Neural progenitor cell (in vitro differentiated cells): Measurements from ENCODE around the gene FUS. TPM values are rescaled to one million over a fixed set of nuclear protein-coding genes. Genes with fewer than 3 reads are reported as not detected.

Experiments
- DNase-seq: peaks from one replicate; pipeline ENCODE4 v3.0.0-alpha.2; 2016; ENCODE audit warnings: low spot score
- H2AFZ ChIP-seq: fragments of 200-600 bp; sonication (generic); replicated peaks from 2 replicates; pipeline ENCODE4 v1.6.1; 2016; ENCODE audit warnings: antibody characterized with exemption
- H3F3A ChIP-seq: fragments of 200-600 bp; sonication (generic); 2 replicates; pipeline ENCODE4 v1.6.1; 2016; ENCODE audit warnings: antibody characterized with exemption, low read depth
- H3K27ac ChIP-seq: fragments of 200-600 bp; sonication (generic); 2 replicates; pipeline ENCODE4 v1.5.1; 2016; ENCODE audit warnings: mild to moderate bottlenecking
- H3K27me3 ChIP-seq: fragments of 200-600 bp; sonication (generic); 2 replicates; pipeline ENCODE4 v1.6.1; 2016; ENCODE audit warnings: mild to moderate bottlenecking, moderate library complexity
- H3K36me3 ChIP-seq: fragments of 200-600 bp; sonication (generic); 2 replicates; pipeline ENCODE4 v1.5.1; 2016
- H3K4me1 ChIP-seq: fragments of 200-600 bp; sonication (generic); 2 replicates; pipeline ENCODE4 v1.6.1; 2016; ENCODE audit warnings: mixed run types
- H3K4me2 ChIP-seq: fragments of 200-600 bp; sonication (generic); 2 replicates; pipeline ENCODE4 v1.6.1; 2016
- H3K4me3 ChIP-seq: fragments of 200-600 bp; sonication (generic); 2 replicates; pipeline ENCODE4 v1.5.1; 2016
- H3K79me2 ChIP-seq: fragments of 200-600 bp; sonication (generic); 2 replicates; pipeline ENCODE4 v1.6.1; 2016; ENCODE audit warnings: low read depth
- H3K9ac ChIP-seq: fragments of 200-600 bp; sonication (generic); 2 replicates; pipeline ENCODE4 v1.6.1; 2016
- H3K9me3 ChIP-seq: fragments of 200-600 bp; sonication (generic); 2 replicates; pipeline ENCODE4 v1.5.1; 2016; ENCODE audit warnings: low read depth
- H4K20me1 ChIP-seq: fragments of 200-600 bp; sonication (generic); 2 replicates; pipeline ENCODE4 v1.6.1; 2016; ENCODE audit warnings: low read depth
- H3K27ac Mint-ChIP-seq: 3 replicates; pipeline ENCODE4 v1.8.0; 2021; ENCODE audit warnings: mixed read lengths
- H3K27me3 Mint-ChIP-seq: 2 replicates; pipeline ENCODE4 v1.8.0; 2022; ENCODE audit warnings: low read depth, mild to moderate bottlenecking, inconsistent platforms, moderate library complexity, mixed read lengths; ENCODE audit not compliant: insufficient read depth
- H3K36me3 Mint-ChIP-seq: 3 replicates; pipeline ENCODE4 v1.8.0; 2021; ENCODE audit warnings: mixed read lengths
- H3K4me1 Mint-ChIP-seq: 3 replicates; pipeline ENCODE4 v1.8.0; 2021; ENCODE audit warnings: mixed read lengths
- H3K4me3 Mint-ChIP-seq: 3 replicates; pipeline ENCODE4 v1.8.0; 2021; ENCODE audit warnings: mild to moderate bottlenecking, moderate library complexity, mixed read lengths
- H3K9me3 Mint-ChIP-seq: 3 replicates; pipeline ENCODE4 v1.8.0; 2020; ENCODE audit warnings: mixed read lengths
- CTCF ChIP-seq: fragments of 200-600 bp; sonication (generic); IDR thresholded peaks from 2 replicates; pipeline ENCODE4 v1.5.1; 2017; ENCODE audit warnings: antibody characterized with exemption, mild to moderate bottlenecking
- EZH2 ChIP-seq: fragments of 200-600 bp; sonication (generic); IDR thresholded peaks from 2 replicates; pipeline ENCODE4 v1.6.1; 2017; ENCODE audit warnings: antibody characterized with exemption, mild to moderate bottlenecking, moderate library complexity
- EZH2phosphoT487 ChIP-seq: fragments of 200-600 bp; sonication (generic); IDR thresholded peaks from 2 replicates; pipeline ENCODE4 v1.6.1; 2017; ENCODE audit warnings: antibody characterized with exemption
- total RNA-seq: library from RNA; depleted of rRNA; stranded (reverse); fragments of >200 nt; gene quantifications from 2 replicates; pipeline ENCODE4 v1.2.3, GENCODE V29; 2015; ENCODE audit warnings: low replicate concordance

Gene FUS
- total RNA-seq, 1 donor from 2014 or later: 81.7 TPM

- TF ChIP-seq EZH2 (no peak), EZH2phosphoT487 (no peak), CTCF (no peak)
- Histone ChIP-seq H3K4me1 (peaks cover 17% of the 10 kb centered on the region), H4K20me1 (peaks cover 81% of the 10 kb centered on the region), H3K27ac (no peak overlapping the region), H3K27me3 (no peaks in the 10 kb centered on the region), H2AFZ (no peak overlapping the region), H3K36me3 (peaks cover 25% of the 10 kb centered on the region), H3K9ac (no peak overlapping the region), H3K4me2 (peak overlapping the region; percentile 95), H3K4me3 (peak overlapping the region; percentile 72), H3F3A (peaks cover 66% of the 10 kb centered on the region), H3K9me3 (no peaks in the 10 kb centered on the region), H3K79me2 (peaks cover 96% of the 10 kb centered on the region)
- H3K4me1 Mint-ChIP-seq: peaks cover 34% of the 10 kb centered on the region
- no peak for DNase-seq
- peak overlapping the region; percentile 36 for H3K27ac Mint-ChIP-seq
- H3K9me3 Mint-ChIP-seq: peaks cover 2% of the 10 kb centered on the region
- H3K36me3 Mint-ChIP-seq: peaks cover 66% of the 10 kb centered on the region
- H3K4me3 Mint-ChIP-seq: peak overlapping the region; percentile 98
- H3K27me3 Mint-ChIP-seq: peaks cover 29% of the 10 kb centered on the region
Observed at GRCh38 chr16:31183432-31184428, 3.8 kb downstream of the FUS start.

GRCh38 chr16:31184888-31185287, 4.9 kb downstream of the FUS start:
- H3K4me1 ChIP-seq: peaks cover 17% of the 10 kb centered on the region
- H3K4me2 ChIP-seq: no peak overlapping the region
- H3K27ac ChIP-seq: no peak overlapping the region
- peaks cover 69% of the 10 kb centered on the region for H3F3A ChIP-seq
- H2AFZ ChIP-seq: no peak overlapping the region
- no peaks in the 10 kb centered on the region for H3K9me3 ChIP-seq
- no peak for DNase-seq
- no peak overlapping the region for H3K27ac Mint-ChIP-seq
- H3K79me2 ChIP-seq: peaks cover 99% of the 10 kb centered on the region
- H3K4me3 ChIP-seq: no peak overlapping the region
- H3K9ac ChIP-seq: no peak overlapping the region
- peaks cover 93% of the 10 kb centered on the region for H4K20me1 ChIP-seq
- peaks cover 31% of the 10 kb centered on the region for H3K4me1 Mint-ChIP-seq
- peaks cover 29% of the 10 kb centered on the region for H3K27me3 Mint-ChIP-seq
- TF ChIP-seq EZH2 (no peak), CTCF (no peak), EZH2phosphoT487 (no peak)
- peak overlapping the region; percentile 14 for H3K4me3 Mint-ChIP-seq
- H3K36me3 Mint-ChIP-seq: peaks cover 76% of the 10 kb centered on the region
- H3K36me3 ChIP-seq: peaks cover 37% of the 10 kb centered on the region
- H3K27me3 ChIP-seq: no peaks in the 10 kb centered on the region
- peaks cover 2% of the 10 kb centered on the region for H3K9me3 Mint-ChIP-seq

GRCh38 chr16:31185339-31185738, 5.4 kb downstream of the FUS start:
- Histone ChIP-seq H3K4me2 (no peak overlapping the region), H4K20me1 (peaks cover 97% of the 10 kb centered on the region)
- H3K4me3 Mint-ChIP-seq: peak overlapping the region; percentile 33

More at GRCh38 chr16:31185339-31185738, 5.4 kb downstream of the FUS start:
- H3K36me3 Mint-ChIP-seq: peaks cover 81% of the 10 kb centered on the region
- Histone ChIP-seq H3K4me1 (peaks cover 17% of the 10 kb centered on the region), H3K9ac (no peak overlapping the region), H3K9me3 (no peaks in the 10 kb centered on the region), H3K27ac (no peak overlapping the region), H3K4me3 (no peak overlapping the region), H2AFZ (no peak overlapping the region), H3K79me2 (peaks cover 100% of the 10 kb centered on the region), H3F3A (peaks cover 73% of the 10 kb centered on the region), H3K27me3 (no peaks in the 10 kb centered on the region), H3K36me3 (peaks cover 41% of the 10 kb centered on the region)
- no peak overlapping the region for H3K27ac Mint-ChIP-seq
- peaks cover 2% of the 10 kb centered on the region for H3K9me3 Mint-ChIP-seq
- H3K4me1 Mint-ChIP-seq: peaks cover 31% of the 10 kb centered on the region
- TF ChIP-seq EZH2phosphoT487: no peak
- no peak for TF ChIP-seq CTCF
- no peak for TF ChIP-seq EZH2
- peaks cover 29% of the 10 kb centered on the region for H3K27me3 Mint-ChIP-seq
- no peak for DNase-seq
